NB4 (cell line): ENCODE measurements around the gene CAV2.

Source experiments
- MYC ChIP-seq: IDR thresholded peaks from 2 replicates; pipeline ENCODE4 v1.6.1; 2011; ENCODE audit warnings: low read depth, low read length
- POLR2A ChIP-seq: IDR thresholded peaks from 2 replicates; pipeline ENCODE4 v1.6.1; 2011; ENCODE audit warnings: mild to moderate bottlenecking; ENCODE audit not compliant: insufficient read length; ENCODE audit errors: extremely low read depth
- TF ChIP-seq, protein P1 (sequence below): IDR thresholded peaks from one replicate; pipeline ENCODE4 v1.5.1; 2012; ENCODE audit warnings: low read depth, low read length
- TF ChIP-seq, protein P2 (sequence below): IDR thresholded peaks from 2 replicates; pipeline ENCODE4 v1.6.1; 2011; ENCODE audit warnings: low read depth, low read length

DNA sequence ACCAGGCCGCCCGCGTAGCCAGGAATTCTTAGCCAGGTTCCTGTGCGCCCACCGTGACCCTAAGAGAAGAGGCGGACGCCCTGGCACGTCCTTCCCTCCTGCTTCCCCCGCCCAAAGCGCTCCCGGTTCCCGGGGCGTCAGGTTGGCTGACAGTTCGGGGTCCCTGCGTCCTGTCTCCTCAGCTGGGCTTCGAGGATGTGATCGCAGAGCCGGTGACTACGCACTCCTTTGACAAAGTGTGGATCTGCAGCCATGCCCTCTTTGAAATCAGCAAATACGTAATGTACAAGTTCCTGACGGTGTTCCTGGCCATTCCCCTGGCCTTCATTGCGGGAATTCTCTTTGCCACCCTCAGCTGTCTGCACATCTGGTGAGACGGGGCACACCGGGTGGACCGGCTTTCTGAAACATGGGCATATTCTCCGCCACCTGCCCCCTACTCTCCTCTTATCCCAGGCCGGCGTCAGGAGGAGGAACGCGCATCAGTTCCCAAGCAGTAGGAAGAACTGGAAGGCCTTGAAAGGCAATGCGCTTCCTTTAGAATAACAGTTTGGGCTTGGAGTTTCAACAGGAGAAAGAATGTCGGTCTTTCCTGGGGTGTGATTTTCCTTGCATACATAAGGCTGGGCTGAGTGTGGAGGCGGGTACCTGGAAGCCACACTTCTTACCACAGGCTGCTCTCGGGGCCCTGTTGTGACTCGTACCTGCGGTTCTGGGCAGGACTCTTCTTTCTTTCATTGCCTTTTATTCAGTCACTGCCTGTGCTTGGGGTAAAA lies 728 bp downstream of the CAV2 start:
- TF ChIP-seq POLR2A = no peak
- TF ChIP-seq, protein P1, sequence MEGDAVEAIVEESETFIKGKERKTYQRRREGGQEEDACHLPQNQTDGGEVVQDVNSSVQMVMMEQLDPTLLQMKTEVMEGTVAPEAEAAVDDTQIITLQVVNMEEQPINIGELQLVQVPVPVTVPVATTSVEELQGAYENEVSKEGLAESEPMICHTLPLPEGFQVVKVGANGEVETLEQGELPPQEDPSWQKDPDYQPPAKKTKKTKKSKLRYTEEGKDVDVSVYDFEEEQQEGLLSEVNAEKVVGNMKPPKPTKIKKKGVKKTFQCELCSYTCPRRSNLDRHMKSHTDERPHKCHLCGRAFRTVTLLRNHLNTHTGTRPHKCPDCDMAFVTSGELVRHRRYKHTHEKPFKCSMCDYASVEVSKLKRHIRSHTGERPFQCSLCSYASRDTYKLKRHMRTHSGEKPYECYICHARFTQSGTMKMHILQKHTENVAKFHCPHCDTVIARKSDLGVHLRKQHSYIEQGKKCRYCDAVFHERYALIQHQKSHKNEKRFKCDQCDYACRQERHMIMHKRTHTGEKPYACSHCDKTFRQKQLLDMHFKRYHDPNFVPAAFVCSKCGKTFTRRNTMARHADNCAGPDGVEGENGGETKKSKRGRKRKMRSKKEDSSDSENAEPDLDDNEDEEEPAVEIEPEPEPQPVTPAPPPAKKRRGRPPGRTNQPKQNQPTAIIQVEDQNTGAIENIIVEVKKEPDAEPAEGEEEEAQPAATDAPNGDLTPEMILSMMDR = no peak
- TF ChIP-seq, protein P2, sequence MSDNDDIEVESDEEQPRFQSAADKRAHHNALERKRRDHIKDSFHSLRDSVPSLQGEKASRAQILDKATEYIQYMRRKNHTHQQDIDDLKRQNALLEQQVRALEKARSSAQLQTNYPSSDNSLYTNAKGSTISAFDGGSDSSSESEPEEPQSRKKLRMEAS = no peak
- no peak for TF ChIP-seq MYC
